ENCODE data around the gene PTHLH.

Gene PTHLH

DNA sequence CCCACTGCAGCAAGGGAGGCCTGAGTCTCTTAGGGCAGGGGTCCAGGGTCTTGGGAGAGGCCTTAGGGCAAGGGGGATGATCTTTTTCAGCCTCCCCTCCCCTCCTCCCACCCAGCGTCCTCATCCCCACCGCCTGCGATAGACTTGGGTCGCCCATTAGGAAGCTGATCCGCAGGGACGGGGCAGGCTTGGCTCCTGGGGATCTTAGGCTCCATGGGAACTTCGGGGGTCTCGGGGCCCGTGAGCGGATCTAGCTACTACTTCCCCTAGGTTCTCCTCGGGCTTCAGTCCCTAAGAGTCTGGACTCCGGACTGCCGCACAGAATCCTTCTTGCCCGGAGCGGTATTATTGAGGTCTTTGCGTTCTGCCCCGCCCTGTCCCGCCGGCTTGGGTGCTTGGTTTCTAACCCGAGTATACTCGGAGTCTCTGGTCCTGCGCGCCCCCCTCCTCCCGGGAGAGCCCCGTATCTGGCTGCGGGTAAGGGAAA, 2.2 kb upstream of the PTHLH start:
- no peak for DNase-seq (ENCODE audit: low spot score)

GRCh38 chr12:27973487-27973890, 956 bp upstream of the PTHLH start:
- no peak for DNase-seq (ENCODE audit: low spot score)

DNA sequence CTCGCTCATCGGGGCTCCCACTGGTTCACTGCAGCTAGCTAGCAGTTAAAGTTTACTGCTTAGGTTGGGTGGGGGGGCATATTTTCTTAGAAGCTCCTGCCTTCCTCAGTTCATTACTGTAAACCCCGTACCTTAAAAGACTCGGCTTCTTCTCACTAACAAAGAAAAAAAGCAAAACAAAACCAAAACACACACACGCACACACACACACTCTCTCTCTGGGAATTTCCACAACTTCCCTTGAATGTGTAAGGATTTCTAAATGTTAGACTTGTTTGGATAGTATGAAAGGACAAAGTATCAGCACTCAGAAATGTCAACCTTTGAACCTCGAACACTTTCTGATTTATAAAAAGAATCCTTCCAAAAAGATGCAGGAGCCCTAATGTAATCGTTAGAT, 927 bp downstream of the PTHLH start:
- no peak for DNase-seq (ENCODE audit: low spot score)

GRCh38 chr12:27971121-27971489, 1.4 kb downstream of the PTHLH start:
- DNase-seq (ENCODE audit: low spot score), result no peak

GRCh38 chr12:27970401-27971120, 2.0 kb downstream of the PTHLH start:
- DNase-seq (ENCODE audit: low spot score), result peak; percentile 36

- DNase-seq (ENCODE audit: low spot score), result peak; percentile 52
Measured at GRCh38 chr12:27969624-27970400, 2.7 kb downstream of the PTHLH start.

- no peak for DNase-seq (ENCODE audit: low spot score)
Measured at GRCh38 chr12:27968972-27969623, 3.4 kb downstream of the PTHLH start.

DNA sequence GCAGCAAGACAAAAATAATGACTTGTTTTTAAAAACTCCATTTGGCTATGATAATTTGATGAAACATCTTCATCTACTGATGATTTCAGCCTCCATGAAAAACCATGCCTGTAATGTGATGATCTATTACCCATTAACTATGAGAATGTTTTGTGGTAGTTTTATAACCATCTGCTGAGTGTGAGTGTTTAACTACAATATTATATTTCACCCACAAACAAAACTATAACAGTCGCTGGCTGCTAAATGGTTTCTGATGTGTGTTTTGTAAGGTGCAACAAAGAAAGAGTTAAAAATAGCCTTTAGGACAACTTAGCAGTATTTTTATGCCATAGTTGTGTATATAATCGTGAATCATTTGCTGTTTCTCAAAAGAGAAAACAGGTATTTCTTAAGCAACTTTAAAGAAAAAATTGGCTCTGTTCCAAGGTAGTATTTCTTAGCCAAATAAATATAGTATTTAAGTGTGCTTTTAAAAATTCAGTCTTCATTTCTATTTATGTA, 4.9 kb downstream of the PTHLH start:
- no peak for DNase-seq (ENCODE audit: low spot score)

DNA sequence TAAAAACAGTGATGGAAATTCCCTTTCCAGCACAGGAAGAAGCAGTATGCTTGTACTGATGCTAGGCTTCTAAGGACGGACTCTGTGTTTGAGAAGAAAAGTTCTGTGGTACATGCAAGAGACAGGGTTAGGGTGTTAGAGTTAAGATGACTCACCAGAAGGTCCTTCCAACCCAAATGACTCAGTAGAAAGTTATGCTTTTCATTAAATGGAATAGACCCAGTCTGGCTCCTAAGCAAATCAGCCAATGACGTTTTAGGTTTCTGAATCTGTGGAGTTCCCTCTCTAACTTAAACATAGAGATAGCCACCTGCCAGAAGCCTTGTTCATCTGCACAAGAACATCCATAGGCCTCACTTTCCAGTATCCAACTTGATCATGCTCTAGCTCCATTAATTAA, 5.7 kb downstream of the PTHLH start:
- DNase-seq (ENCODE audit: low spot score), result no peak

DNA sequence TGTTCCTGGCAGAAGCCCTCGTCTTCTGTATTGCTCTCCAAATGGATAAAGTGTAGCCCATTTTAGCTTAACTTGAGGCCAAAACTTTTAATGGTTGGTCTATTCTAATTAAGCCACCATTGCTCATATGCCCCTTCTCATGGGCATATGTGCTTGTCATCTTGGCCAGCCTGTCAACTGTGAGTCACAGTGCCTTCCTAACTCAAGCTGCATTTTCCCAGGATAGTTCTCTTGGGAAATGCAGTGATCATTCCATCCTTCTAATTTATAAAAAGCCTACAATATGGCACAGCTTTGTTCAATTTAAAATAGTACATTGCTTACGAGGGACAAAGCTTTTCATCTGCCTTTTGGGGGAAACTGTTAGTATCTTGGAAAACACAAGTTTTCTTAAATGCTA, 6.6 kb downstream of the PTHLH start:
- DNase-seq (ENCODE audit: low spot score), result no peak

DNA sequence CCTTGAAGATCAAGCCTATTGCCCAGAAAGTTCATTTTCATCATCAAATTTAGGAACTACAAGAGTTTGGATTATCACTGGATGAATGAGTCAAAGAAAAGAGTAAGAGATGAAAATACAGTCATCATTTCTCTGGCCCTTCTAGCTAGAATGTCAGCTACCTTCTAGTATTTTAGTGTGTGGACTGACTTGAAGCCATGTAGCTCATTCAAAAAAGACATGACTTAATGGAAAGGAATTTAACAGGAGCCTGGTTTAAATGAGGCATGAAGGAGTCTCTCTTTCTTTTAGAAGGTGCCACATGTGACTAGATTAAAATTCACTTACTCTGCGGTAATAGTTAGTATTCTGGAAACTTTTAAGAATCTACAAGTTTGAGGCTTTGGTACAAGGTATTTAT, 7.1 kb downstream of the PTHLH start:
- DNase-seq (ENCODE audit: low spot score), result no peak

DNA sequence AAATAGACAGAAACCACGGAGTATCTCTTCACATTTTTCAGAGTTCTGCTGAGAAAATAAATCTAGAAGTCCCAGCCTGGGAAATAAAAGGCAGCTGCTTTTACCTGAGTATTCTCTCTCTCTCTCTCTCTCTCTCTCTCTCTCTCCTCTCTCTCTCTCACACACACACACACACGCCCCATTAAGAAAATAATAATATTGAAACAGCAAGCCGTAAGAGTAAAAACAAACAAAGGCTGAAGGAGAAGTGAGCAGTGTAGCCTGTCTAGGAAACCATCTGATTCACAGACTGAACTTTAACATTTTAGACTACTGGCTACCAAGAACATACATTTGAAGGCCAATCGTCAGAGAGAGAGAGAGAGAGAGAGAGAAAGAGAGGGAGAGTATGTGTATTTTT, 8.4 kb downstream of the PTHLH start:
- no peak for DNase-seq (ENCODE audit: low spot score)

DNA sequence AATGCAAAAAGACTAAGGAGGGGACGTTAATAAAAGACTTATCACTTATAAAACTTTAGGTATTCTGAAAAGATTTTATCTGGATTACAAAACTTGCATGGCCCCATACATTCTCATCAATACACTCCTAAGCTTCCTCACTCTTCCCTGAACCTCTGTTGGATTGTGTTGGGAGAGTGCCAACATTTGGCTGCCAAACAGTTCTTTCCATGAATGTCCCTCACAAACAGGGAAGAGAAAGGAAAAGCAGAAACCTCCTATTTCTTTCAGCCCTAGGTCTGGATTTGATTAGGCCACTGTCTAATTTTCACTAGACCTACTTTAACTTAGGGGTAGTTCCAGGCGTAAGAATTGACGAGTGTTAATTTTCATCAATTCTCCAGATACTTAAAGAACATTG, 11.7 kb downstream of the PTHLH start:
- DNase-seq (ENCODE audit: low spot score), result no peak

GRCh38 chr12:27958675-27959074, 13.9 kb downstream of the PTHLH start:
- DNase-seq (ENCODE audit: low spot score), result no peak

DNA sequence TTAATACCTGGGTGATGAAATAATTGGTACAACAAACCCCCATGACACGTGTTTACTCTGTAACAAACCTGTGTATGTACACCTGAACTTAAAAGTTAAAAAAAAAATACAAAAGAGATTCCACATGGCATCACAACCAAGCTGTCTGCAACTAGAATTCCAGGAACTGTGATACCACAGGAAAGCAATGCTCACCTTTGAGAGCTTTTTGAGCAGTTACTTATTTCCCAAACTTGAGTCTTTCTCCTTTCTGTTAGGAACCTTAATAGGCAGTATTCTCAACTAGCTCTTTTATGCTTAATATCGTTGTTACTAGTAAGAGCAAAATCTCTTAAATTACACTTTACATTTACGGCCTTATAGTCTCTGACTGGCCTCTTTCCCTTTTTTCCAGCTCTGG, 15.2 kb downstream of the PTHLH start:
- DNase-seq (ENCODE audit: low spot score), result no peak

DNA sequence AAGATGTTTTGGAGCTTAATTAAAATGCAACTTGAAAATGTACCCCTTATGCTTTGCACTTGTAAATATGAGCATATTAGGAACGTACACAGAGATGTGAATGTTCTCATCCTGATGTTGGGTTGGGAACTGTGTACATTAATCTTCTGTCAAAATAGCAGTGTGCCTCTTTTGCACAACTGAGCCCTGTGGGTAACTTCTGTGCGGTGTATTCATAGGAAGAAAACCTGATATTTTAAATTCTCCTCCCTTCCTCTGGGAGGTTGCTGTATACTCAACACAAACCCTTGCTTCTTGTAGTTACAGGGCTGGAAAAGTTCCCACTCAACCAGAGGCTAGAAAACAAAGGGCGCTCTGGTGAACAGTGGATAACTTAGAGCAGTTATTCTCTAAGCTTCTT, 18.7 kb downstream of the PTHLH start:
- DNase-seq (ENCODE audit: low spot score), result no peak

GRCh38 chr12:27953348-27953747, 19.2 kb downstream of the PTHLH start:
- no peak for DNase-seq (ENCODE audit: low spot score)

DNA sequence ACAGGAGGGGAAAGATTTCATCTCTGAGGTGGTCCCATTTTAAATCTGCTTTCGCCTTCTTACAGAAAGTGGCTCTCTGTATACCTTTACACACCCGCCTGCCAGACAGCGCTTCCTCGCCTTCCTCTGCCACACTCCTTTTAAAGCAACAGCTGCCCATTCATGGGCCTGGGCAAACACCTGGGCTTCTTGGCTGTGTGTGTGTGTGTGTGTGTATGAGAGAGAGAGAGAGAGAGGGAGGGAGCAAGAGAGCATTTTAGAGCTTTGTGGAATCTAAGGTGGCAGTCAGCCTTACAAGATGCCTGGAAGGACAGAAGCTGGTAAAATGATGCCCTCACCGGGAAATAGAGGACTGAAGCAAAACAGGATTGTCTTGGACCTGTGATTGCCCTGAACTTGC, 20.0 kb downstream of the PTHLH start:
- DNase-seq (ENCODE audit: low spot score), result no peak

DNA sequence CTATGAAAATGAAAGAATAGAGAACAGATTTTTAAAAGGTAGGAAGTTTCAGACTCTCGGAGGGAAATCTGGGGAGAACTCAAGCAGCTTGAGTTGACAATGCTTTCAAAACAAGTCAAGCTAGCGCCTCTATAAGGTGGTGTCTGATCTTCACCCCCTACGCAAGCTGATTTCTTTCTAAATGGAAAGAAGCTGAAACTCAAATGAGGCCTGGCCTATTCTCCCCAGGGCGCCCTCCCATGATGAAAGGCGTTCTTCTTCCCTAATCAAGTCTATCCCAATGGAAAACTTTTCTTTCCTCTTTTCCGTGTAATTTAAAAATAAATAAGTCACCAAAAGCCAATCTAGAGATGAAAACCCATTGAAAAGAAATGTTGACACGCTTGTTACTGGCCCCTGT, 20.6 kb downstream of the PTHLH start:
- no peak for DNase-seq (ENCODE audit: low spot score)

DNA sequence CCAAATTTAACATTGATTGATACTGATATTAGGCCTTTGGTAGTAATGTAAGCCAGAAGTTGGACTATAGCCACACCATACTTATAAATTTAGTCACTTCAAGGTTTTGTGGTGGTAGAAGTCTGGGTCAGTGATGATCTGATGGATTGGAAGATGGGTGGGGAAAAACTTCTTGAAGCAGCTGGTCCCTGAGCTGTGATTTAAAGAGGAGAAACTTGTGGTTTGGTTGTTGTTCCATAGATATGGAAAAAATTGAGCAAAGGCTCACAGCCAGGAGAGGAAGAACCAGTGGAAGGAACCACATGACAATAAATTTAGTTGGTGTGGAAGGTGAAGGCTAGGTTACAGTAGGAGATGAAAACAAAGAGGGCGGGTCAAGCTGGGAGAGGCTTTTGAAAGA, 26.1 kb downstream of the PTHLH start:
- no peak for DNase-seq (ENCODE audit: low spot score)

DNA sequence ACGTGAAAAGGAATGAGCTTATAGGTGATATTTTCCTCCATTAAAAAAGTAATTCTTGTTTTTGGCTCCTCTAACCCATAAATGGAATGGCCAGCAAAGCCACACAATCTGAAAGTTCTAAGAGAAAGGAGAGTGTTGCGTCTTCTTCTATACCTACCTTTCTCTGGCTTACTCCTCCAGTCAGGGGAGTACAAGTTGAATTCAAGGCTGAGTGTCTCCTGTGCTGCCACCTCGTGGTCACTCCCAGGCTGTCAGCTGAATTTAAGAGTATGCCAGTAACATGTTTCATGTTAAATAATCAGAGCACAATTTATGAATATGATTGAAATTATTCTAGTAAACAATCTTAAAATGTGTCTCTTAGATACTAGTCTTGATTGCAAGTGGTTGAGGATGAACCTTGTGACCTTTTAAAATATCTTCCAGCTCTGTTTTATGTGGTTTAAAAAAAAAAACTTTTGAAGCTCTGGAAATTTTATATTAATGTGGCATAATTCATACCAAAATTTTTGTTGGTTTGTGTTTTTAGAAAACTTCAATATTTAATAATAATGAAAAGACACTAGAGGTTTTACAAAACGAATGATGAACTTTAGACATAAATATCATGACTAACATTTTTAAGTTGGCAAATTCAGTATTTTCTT, 31.7 kb downstream of the PTHLH start:
- DNase-seq (ENCODE audit: low spot score), result peak; percentile 55

DNA sequence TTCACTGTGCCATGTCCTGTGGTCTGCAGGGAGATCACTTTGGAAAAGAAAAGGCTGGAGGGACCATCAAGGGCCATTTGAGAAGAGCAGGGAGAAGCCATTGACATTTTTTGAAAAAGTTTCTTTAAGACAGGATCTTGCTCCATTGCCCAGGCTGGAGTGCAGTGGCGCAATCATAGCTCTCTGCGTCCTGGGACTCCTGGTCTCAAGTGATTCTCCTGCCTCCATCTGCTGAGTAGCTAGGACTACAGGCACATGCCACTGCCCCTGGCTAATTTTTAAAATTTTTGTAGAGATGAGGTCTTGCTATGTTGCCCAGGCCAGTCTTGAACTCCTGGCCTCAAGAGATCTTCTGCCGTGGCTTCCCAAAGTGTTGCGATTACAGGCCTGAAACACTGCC, 32.3 kb downstream of the PTHLH start:
- no peak for DNase-seq (ENCODE audit: low spot score)

All from germinal center (tissue), 1 donor.